H1 (cell line): ENCODE data around the gene KLRD1. TPM values are rescaled to one million over a fixed set of nuclear protein-coding genes. Genes with fewer than 3 reads are reported as not detected.

ENCODE experiments used
- CTCF ChIA-PET: fragments of 300-600 bp; sonication (Branson Sonifier 250); formaldehyde crosslinking; loops from one replicate; lab custom pipeline; 2021; ENCODE audit not compliant: partially characterized antibody; lab: Charles Lee
- POLR2A ChIA-PET: fragments of 300-600 bp; sonication (Branson Sonifier 250); formaldehyde crosslinking; loops from one replicate; lab custom pipeline; 2021; ENCODE audit warnings: inconsistent platforms; ENCODE audit not compliant: partially characterized antibody; lab: Charles Lee
- DNase-seq, 2 experiments: peaks; one replicate each; pipeline versions ENCODE4 v3.0.0 to v3.0.0-alpha.2; 2010 to 2022; ENCODE audit warnings: low spot score in 2 of 2, low read depth in 1 of 2, mixed read lengths in 1 of 2
- FAIRE-seq: peaks from 2 replicates; lab custom pipeline; 2011; peaks lifted over from hg19 to GRCh38; lab: Jason Lieb, UNC
- H2AFZ ChIP-seq: 2 replicates; pipeline ENCODE4 v1.8.1; 2012; ENCODE audit warnings: low read length, inconsistent platforms
- H2AK5ac ChIP-seq: 2 replicates; pipeline ENCODE4 v1.6.1; 2013; ENCODE audit warnings: low read depth, low read length
- H2BK120ac ChIP-seq: replicated peaks from 2 replicates; pipeline ENCODE3; 2013; ENCODE audit warnings: low read depth, low read length, inconsistent platforms
- H2BK12ac ChIP-seq: 2 replicates; pipeline ENCODE4 v1.6.1; 2013; ENCODE audit warnings: low read depth, low read length
- H2BK15ac ChIP-seq: 2 replicates; pipeline ENCODE4 v1.6.1; 2013; ENCODE audit warnings: low read length
- H2BK20ac ChIP-seq: 2 replicates; pipeline ENCODE4 v1.6.1; 2013; ENCODE audit warnings: low read length
- H2BK5ac ChIP-seq: 2 replicates; pipeline ENCODE4 v1.6.1; 2013; ENCODE audit warnings: low read depth, low read length
- H3K14ac ChIP-seq: 2 replicates; pipeline ENCODE4 v1.6.1; 2013; ENCODE audit warnings: inconsistent platforms; ENCODE audit not compliant: insufficient read length
- H3K18ac ChIP-seq: 2 replicates; pipeline ENCODE4 v1.6.1; 2013; ENCODE audit warnings: low read length; ENCODE audit errors: extremely low read depth
- H3K23ac ChIP-seq: 2 replicates; pipeline ENCODE4 v1.6.1; 2013; ENCODE audit warnings: inconsistent platforms; ENCODE audit not compliant: insufficient read length
- H3K23me2 ChIP-seq: 2 replicates; pipeline ENCODE4 v1.6.1; 2013; ENCODE audit warnings: low read depth, low read length
- H3K27ac ChIP-seq: 2 replicates; pipeline ENCODE4 v1.6.1; 2011; ENCODE audit warnings: low read depth, low read length, inconsistent platforms
- H3K27me3 ChIP-seq, 4 experiments: replicated peaks in 1 of 4; 1 replicate in 1 of 4; 2 replicates in 3 of 4; pipeline versions ENCODE4 v1.6.1 to v1.8.1; 2011 to 2013; ENCODE audit warnings: low read length in 3 of 4, mild to moderate bottlenecking in 3 of 4, inconsistent platforms in 2 of 4, mixed read lengths in 2 of 4, moderate library complexity in 1 of 4; ENCODE audit not compliant: control insufficient read depth in 3 of 4, insufficient read depth in 3 of 4; ENCODE audit errors: extremely low read depth in 1 of 4
- H3K36me3 ChIP-seq, 4 experiments: 2 replicates each; pipeline versions ENCODE4 v1.6.1 to v1.8.1; 2011 to 2013; ENCODE audit warnings: mild to moderate bottlenecking in 4 of 4, low read length in 3 of 4, moderate library complexity in 2 of 4, control low read depth in 1 of 4, inconsistent platforms in 1 of 4; ENCODE audit not compliant: insufficient read depth in 4 of 4, control insufficient read depth in 2 of 4
- H3K4ac ChIP-seq: replicated peaks from 2 replicates; pipeline ENCODE3; 2013; ENCODE audit warnings: low read length, low read depth, mixed read lengths, inconsistent platforms; ENCODE audit not compliant: insufficient read length
- H3K4me1 ChIP-seq, 4 experiments: replicated peaks in 1 of 4; 1 replicate in 1 of 4; 2 replicates in 3 of 4; pipeline versions ENCODE4 v1.6.1 to v1.8.1; 2011 to 2013; ENCODE audit warnings: low read length in 3 of 4, inconsistent platforms in 2 of 4, mixed read lengths in 1 of 4; ENCODE audit not compliant: insufficient read depth in 4 of 4, control insufficient read depth in 3 of 4
- H3K4me2 ChIP-seq, 2 experiments: 2 replicates each; pipeline versions ENCODE4 v1.6.1 to v1.8.1; 2011 to 2013; ENCODE audit warnings: low read depth in 2 of 2, low read length in 2 of 2, control low read depth in 1 of 2, inconsistent platforms in 1 of 2, mild to moderate bottlenecking in 1 of 2; ENCODE audit not compliant: insufficient read depth in 1 of 2
- H3K4me3 ChIP-seq, 4 experiments: fragments of 200-600, 300-600 bp in 1 of 4; sonication (generic), shearing (Covaris generic), sonication (Bioruptor Twin) in 1 of 4; 2 replicates each; pipeline versions ENCODE4 v1.5.1 to v1.8.1; 2011 to 2016; ENCODE audit warnings: low read length in 4 of 4, low read depth in 3 of 4, control low read depth in 2 of 4, inconsistent platforms in 2 of 4, mild to moderate bottlenecking in 2 of 4, mixed read lengths in 1 of 4, moderate library complexity in 1 of 4; ENCODE audit not compliant: insufficient read depth in 2 of 4; ENCODE audit errors: extremely low read depth in 1 of 4
- H3K56ac ChIP-seq: replicated peaks from 2 replicates; pipeline ENCODE3; 2013; ENCODE audit warnings: low read depth, mild to moderate bottlenecking, mixed read lengths, low read length, inconsistent platforms; ENCODE audit not compliant: insufficient read length
- H3K79me1 ChIP-seq: 2 replicates; pipeline ENCODE4 v1.6.1; 2013; ENCODE audit warnings: low read depth, low read length, control low read depth
- H3K79me2 ChIP-seq, 2 experiments: 2 replicates each; pipeline versions ENCODE4 v1.6.1 to v1.8.1; 2012 to 2013; ENCODE audit warnings: low read length in 2 of 2, mild to moderate bottlenecking in 2 of 2, inconsistent platforms in 1 of 2; ENCODE audit not compliant: insufficient read depth in 2 of 2, control insufficient read depth in 1 of 2
- H3K9ac ChIP-seq, 4 experiments: replicated peaks in 1 of 4; 1 replicate in 1 of 4; 2 replicates in 3 of 4; pipeline versions ENCODE4 v1.6.1 to v1.8.1; 2011 to 2013; ENCODE audit warnings: low read depth in 3 of 4, low read length in 3 of 4, control low read depth in 2 of 4, mild to moderate bottlenecking in 2 of 4, moderate library complexity in 2 of 4, inconsistent platforms in 1 of 4; ENCODE audit errors: extremely low read depth in 1 of 4
- H3K9me3 ChIP-seq, 2 experiments: 2 replicates each; pipeline versions ENCODE4 v1.6.1 to v1.8.1; 2012 to 2013; ENCODE audit warnings: mild to moderate bottlenecking in 2 of 2, moderate library complexity in 2 of 2, control low read depth in 1 of 2, inconsistent platforms in 1 of 2, low read depth in 1 of 2, low read length in 1 of 2, mixed read lengths in 1 of 2; ENCODE audit not compliant: insufficient read depth in 2 of 2
- H4K20me1 ChIP-seq, 2 experiments: replicated peaks in 1 of 2; 2 replicates each; pipeline versions ENCODE3 to v1.8.1; 2011 to 2013; ENCODE audit warnings: inconsistent platforms in 2 of 2, low read length in 2 of 2, mild to moderate bottlenecking in 1 of 2; ENCODE audit not compliant: insufficient read depth in 2 of 2, control insufficient read depth in 1 of 2
- H4K5ac ChIP-seq: 2 replicates; pipeline ENCODE4 v1.6.1; 2013; ENCODE audit warnings: low read length, low read depth, mixed read lengths, inconsistent platforms; ENCODE audit not compliant: insufficient read length
- H4K8ac ChIP-seq: 2 replicates; pipeline ENCODE4 v1.8.0; 2013; ENCODE audit warnings: mild to moderate bottlenecking, moderate library complexity, low read length, inconsistent platforms; ENCODE audit not compliant: insufficient read depth; ENCODE audit errors: extremely low read depth
- H4K91ac ChIP-seq: replicated peaks from 2 replicates; pipeline ENCODE3; 2013; ENCODE audit warnings: low read length, mixed read lengths, inconsistent platforms; ENCODE audit not compliant: insufficient read length
- BCL11A ChIP-seq, 2 experiments: IDR thresholded peaks; one replicate each; pipeline ENCODE4 v1.6.1; 2011; ENCODE audit warnings: low read depth in 2 of 2, low read length in 2 of 2, mild to moderate bottlenecking in 2 of 2
- CHD1 ChIP-seq: IDR thresholded peaks from 2 replicates; pipeline ENCODE4 v1.6.1; 2012; ENCODE audit warnings: low read depth, low read length, improper control_type of control experiment
- HDAC2 ChIP-seq, 2 experiments: fragments of 300-600 bp in 1 of 2; sonication (generic) in 1 of 2; IDR thresholded peaks; 2 replicates each; pipeline ENCODE4 v1.6.1; 2011 to 2012; ENCODE audit warnings: low read depth in 2 of 2, low read length in 2 of 2, mild to moderate bottlenecking in 2 of 2, moderate library complexity in 2 of 2, borderline replicate concordance in 1 of 2, inconsistent platforms in 1 of 2
- KDM1A ChIP-seq: fragments of 200-600, 300-600 bp; sonication (generic); IDR thresholded peaks from 2 replicates; pipeline ENCODE4 v1.7.1; 2016; ENCODE audit warnings: mild to moderate bottlenecking, low read length, borderline replicate concordance
- MAFK ChIP-seq: IDR thresholded peaks from 2 replicates; pipeline ENCODE4 v1.6.1; 2012; ENCODE audit warnings: low read depth, mild to moderate bottlenecking, improper control_type of control experiment, low read length
- NRF1 ChIP-seq: IDR thresholded peaks from 2 replicates; pipeline ENCODE4 v1.6.1; 2011; ENCODE audit warnings: mild to moderate bottlenecking, low read depth, low read length, improper control_type of control experiment
- SAP30 ChIP-seq: fragments of 300-600 bp; sonication (generic); IDR thresholded peaks from 2 replicates; pipeline ENCODE4 v1.7.1; 2012; ENCODE audit warnings: low read length, moderate library complexity, mild to moderate bottlenecking, inconsistent platforms; ENCODE audit not compliant: insufficient read depth, insufficient replicate concordance
- SIN3A ChIP-seq, 2 experiments: IDR thresholded peaks in 1 of 2; conservative IDR thresholded peaks in 1 of 2; 2 replicates each; pipeline ENCODE4 v1.6.1; 2011 to 2012; ENCODE audit warnings: low read length in 2 of 2, improper control_type of control experiment in 1 of 2, low read depth in 1 of 2, mild to moderate bottlenecking in 1 of 2
- SIRT6 ChIP-seq: IDR thresholded peaks from one replicate; pipeline ENCODE4 v1.7.1; 2012; ENCODE audit warnings: low read length, inconsistent platforms
- TAF1 ChIP-seq: IDR thresholded peaks from 2 replicates; pipeline ENCODE4 v1.6.1; 2011; ENCODE audit warnings: mild to moderate bottlenecking, low read depth, low read length
- TEAD4 ChIP-seq: IDR thresholded peaks from 2 replicates; pipeline ENCODE4 v1.6.1; 2012; ENCODE audit warnings: low read depth, low read length, inconsistent platforms, mixed read lengths
- WGBS, 2 experiments: shearing (Covaris generic) in 1 of 2; methylation state at CpG; one replicate each; pipeline versions ENCODE4 v1.1.6 to v1.1.7; 2013 to 2015; ENCODE audit warnings: low lambda C conversion rate in 2 of 2, mixed read lengths in 2 of 2, inconsistent platforms in 1 of 2, low coverage in 1 of 2, missing lambda C conversion rate in 1 of 2; ENCODE audit not compliant: insufficient replicate concordance in 2 of 2, insufficient coverage in 1 of 2, insufficient read length in 1 of 2; ENCODE audit errors: extremely low coverage in 1 of 2, missing lambda C conversion rate in 1 of 2; 5-methylcytosine and 5-hydroxymethylcytosine counted together
- polyA plus RNA-seq, 7 experiments: library from polyadenylated mRNA; depleted of rRNA in 3 of 7; stranded (reverse) in 5 of 7; unstranded in 2 of 7; fragments of >200 nt in 5 of 7; fragments of 200-250 nt in 2 of 7; gene quantifications; 1 replicate in 5 of 7; 2 replicates in 1 of 7; 4 replicates in 1 of 7; pipeline versions ENCODE4 v1.2.1 to v1.2.3, GENCODE V29; 2011 to 2013; ENCODE audit warnings: missing spikeins in 2 of 7, mixed read lengths in 2 of 7
- total RNA-seq: library from RNA; stranded (reverse); fragmentation: NEBNext Ultra II Directional; extraction: Animal tissue kit (Norgen Biotek cat#: 25700); gene quantifications from 2 replicates; pipeline ENCODE4 v1.2.1, GENCODE V29; 2021

KLRD1 gene
- total and polyA plus RNA-seq, 2 of the 8 experiments (the other 6 are each of a cell fraction or from before 2014, with no cell fraction given) = under 0.01 to 0.06 TPM

GRCh38 chr12:10369557-10370415 lies 62.1 kb downstream of the KLRD1 start:
- Histone ChIP-seq H3K4ac (no peak overlapping the region), H2BK12ac (peak overlapping the region; percentile 80; the same call in 1 of the 2 replicates), H2AFZ (0 out of 2 replicates have a peak overlapping the region, but pooled peaks have one; percentile 50), H2BK20ac (no peak overlapping the region), H3K36me3 (peaks cover 0 to 3% (median 0%) of the 10 kb centered on the region in 4 experiments; a peak in 1 of 8 replicates), H2BK5ac (no peak overlapping the region), H3K79me1 (no peaks in the 10 kb centered on the region), H3K4me1 (peaks cover 10 to 21% (median 12%) of the 10 kb centered on the region in 4 experiments), H2AK5ac (no peak overlapping the region), H3K56ac (no peak overlapping the region), H3K27me3 (no peaks in the 10 kb centered on the region), H3K23me2 (no peaks in the 10 kb centered on the region), H4K20me1 (no peaks in the 10 kb centered on the region), H4K8ac (no peak overlapping the region), H2BK15ac (no peak overlapping the region), H3K27ac (no peak overlapping the region), H3K4me3 (no peak overlapping the region), H3K9me3 (peaks cover 4% of the 10 kb centered on the region in 2 experiments; a peak in 1 of 4 replicates), H4K5ac (no peak overlapping the region), H3K23ac (no peak overlapping the region), H4K91ac (peak overlapping the region; percentile 81), H2BK120ac (no peak overlapping the region), H3K18ac (no peak overlapping the region), H3K79me2 (no peaks in the 10 kb centered on the region), H3K9ac (no peak overlapping the region), H3K14ac (no peak overlapping the region), H3K4me2 (no peak overlapping the region)
- CTCF ChIA-PET = interaction anchor here (0.6 to 1.2 kb wide), 3 partner anchors 15 to 927 kb away, joined by 3 read pairs; no protein-coding TSS in a partner anchor
- WGBS, 2 experiments = 90% methylated on average over 8 of the region's 8 CpGs; no CpG with 5 or more reads in 1 of the 2 experiments
- no peak for DNase-seq
- POLR2A ChIA-PET = interaction anchor here (1.2 kb wide), 1 partner anchor 9 kb away, joined by 3 read pairs; no protein-coding TSS in a partner anchor
- FAIRE-seq = no peak
- TF ChIP-seq SAP30 (no peak), BCL11A (IDR thresholded peaks at IDR 0.05; ENCODE audit: low read depth in 2 of 2, low read length in 2 of 2) (no peak), TEAD4 (no peak), SIRT6 (no peak), TAF1 (no peak), CHD1 (no peak), NRF1 (no peak), HDAC2 (IDR thresholded peaks at IDR 0.05; ENCODE audit: borderline replicate concordance in 1 of 2, low read depth in 2 of 2, low read length in 2 of 2) (no peak), MAFK (no peak), SIN3A (conservative IDR thresholded peaks at IDR 0.05 in 1 of 2, IDR thresholded peaks at IDR 0.05 in 1 of 2; ENCODE audit: low read depth in 1 of 2, low read length in 2 of 2) (no peak), KDM1A (no peak)
